ENCODE results near the gene NSUN4.
A peak's percentile ranks its signal among the peaks of the same experiment; 100 is the strongest.

Gene NSUN4

DNA sequence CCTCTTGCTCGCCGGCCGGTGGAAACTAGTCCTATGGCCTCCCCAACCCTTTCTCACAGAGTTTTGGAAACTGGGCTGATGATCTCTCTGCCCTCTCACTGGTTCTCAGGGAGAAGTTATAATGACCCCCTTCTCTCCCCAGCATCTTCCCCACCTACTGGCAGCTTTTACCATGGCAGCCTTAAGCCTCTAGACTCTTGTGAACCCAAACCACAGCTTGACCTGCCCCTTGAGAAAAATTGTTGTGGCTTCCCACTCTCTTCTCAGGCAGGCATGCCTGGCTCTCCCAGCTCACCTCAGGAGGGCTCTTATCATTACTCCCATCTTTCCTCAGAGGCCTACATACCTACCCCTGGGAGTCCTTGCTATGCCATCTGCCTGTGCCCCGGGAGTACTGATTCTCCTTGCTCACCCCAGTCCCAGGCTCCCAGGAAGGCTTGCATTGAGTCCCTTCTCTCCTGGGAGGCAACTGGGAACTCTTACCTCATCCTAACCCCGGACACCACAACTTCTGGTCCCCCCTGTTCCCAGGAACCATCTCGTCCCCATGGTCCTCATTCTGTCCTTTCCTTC, 1.6 kb downstream of the NSUN4 start:
- peaks cover 50% of the 10 kb centered on the region for H3K36me3 ChIP-seq (ENCODE audit: insufficient read depth, low read length)
- TF ChIP-seq, protein P1, sequence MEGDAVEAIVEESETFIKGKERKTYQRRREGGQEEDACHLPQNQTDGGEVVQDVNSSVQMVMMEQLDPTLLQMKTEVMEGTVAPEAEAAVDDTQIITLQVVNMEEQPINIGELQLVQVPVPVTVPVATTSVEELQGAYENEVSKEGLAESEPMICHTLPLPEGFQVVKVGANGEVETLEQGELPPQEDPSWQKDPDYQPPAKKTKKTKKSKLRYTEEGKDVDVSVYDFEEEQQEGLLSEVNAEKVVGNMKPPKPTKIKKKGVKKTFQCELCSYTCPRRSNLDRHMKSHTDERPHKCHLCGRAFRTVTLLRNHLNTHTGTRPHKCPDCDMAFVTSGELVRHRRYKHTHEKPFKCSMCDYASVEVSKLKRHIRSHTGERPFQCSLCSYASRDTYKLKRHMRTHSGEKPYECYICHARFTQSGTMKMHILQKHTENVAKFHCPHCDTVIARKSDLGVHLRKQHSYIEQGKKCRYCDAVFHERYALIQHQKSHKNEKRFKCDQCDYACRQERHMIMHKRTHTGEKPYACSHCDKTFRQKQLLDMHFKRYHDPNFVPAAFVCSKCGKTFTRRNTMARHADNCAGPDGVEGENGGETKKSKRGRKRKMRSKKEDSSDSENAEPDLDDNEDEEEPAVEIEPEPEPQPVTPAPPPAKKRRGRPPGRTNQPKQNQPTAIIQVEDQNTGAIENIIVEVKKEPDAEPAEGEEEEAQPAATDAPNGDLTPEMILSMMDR (IDR thresholded peaks at IDR 0.05; ENCODE audit: borderline replicate concordance, extremely low read depth, low read length, poor library complexity, severe bottlenecking), result peak; percentile 52
- no peak for TF ChIP-seq EZH2 (IDR thresholded peaks at IDR 0.05; ENCODE audit: borderline replicate concordance, low read depth, low read length, severe bottlenecking)
- H3K79me2 ChIP-seq (ENCODE audit: insufficient read depth, low read length), result peaks cover 50% of the 10 kb centered on the region
- no peak for ATAC-seq (ENCODE audit: insufficient read depth, low read depth)
- H3K4me2 ChIP-seq (ENCODE audit: insufficient read depth, low read length), result peak overlapping the region; percentile 99
- H3K9me3 ChIP-seq (ENCODE audit: insufficient read depth, low read length, severe bottlenecking), result no peaks in the 10 kb centered on the region
- H3K9ac ChIP-seq (ENCODE audit: low read depth, low read length), result peak overlapping the region; percentile 93; the same call in 1 of the 2 replicates
- peaks cover 33% of the 10 kb centered on the region for H4K20me1 ChIP-seq (ENCODE audit: insufficient read depth, low read length)
- no peak for DNase-seq
- H3K4me3 ChIP-seq (ENCODE audit: low read depth in 1 of 2, low read length in 2 of 2), result peak overlapping the region in 1 of 2 experiments; percentile 87; a peak in 2 of 4 replicates
- peak overlapping the region; percentile 99; the same call in 1 of the 2 replicates for H3K27ac ChIP-seq (ENCODE audit: low read length)
- H3K4me1 ChIP-seq (ENCODE audit: insufficient read depth, low read length), result peaks cover 42% of the 10 kb centered on the region
- no peak overlapping the region for H2AFZ ChIP-seq (ENCODE audit: low read depth, low read length)
- no peaks in the 10 kb centered on the region for H3K27me3 ChIP-seq (ENCODE audit: insufficient read depth, low read length, poor library complexity)

DNA sequence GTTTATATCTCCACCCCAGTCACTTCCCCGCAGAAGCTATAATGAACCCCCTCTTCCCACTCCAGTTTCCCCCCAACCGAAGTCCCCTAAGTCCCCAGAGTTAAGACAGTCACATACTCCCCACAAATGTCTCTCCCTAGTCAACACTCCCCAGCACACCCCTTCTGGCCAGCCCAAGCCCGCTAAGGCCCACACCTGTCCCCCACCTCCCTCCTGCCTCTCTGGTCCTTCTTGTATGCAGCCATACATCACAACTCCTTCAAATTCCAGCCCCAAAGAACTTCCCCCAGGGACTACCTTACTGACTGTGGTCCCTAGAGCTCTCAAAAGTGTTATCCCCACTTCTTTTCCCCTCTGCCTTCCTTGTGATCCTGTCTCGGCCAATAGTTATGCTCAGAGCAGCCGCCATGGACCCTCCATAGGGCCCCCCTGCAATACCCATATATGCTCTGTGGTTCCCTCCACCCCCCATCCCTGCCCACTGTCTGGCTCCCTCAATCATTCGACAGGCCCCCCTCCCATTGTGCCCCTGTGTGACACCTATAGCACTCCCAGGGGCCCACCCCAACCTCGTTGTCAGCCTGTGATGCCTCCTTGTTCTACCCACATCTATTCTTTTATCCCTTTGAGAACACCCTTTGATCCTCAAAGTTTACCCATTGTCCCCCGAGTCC, 2.2 kb downstream of the NSUN4 start:
- Histone ChIP-seq H3K9me3 (ENCODE audit: insufficient read depth, low read length, severe bottlenecking) (no peaks in the 10 kb centered on the region), H3K4me3 (ENCODE audit: low read depth in 1 of 2, low read length in 2 of 2) (no peak overlapping the region; a peak in 1 of 4 replicates), H3K4me1 (ENCODE audit: insufficient read depth, low read length) (peaks cover 42% of the 10 kb centered on the region), H2AFZ (ENCODE audit: low read depth, low read length) (no peak overlapping the region), H3K27ac (ENCODE audit: low read length) (no peak overlapping the region), H4K20me1 (ENCODE audit: insufficient read depth, low read length) (peaks cover 33% of the 10 kb centered on the region), H3K9ac (ENCODE audit: low read depth, low read length) (peak overlapping the region; percentile 11; the same call in 1 of the 2 replicates), H3K79me2 (ENCODE audit: insufficient read depth, low read length) (peaks cover 50% of the 10 kb centered on the region), H3K27me3 (ENCODE audit: insufficient read depth, low read length, poor library complexity) (no peaks in the 10 kb centered on the region), H3K4me2 (ENCODE audit: insufficient read depth, low read length) (peak overlapping the region; percentile 99), H3K36me3 (ENCODE audit: insufficient read depth, low read length) (peaks cover 56% of the 10 kb centered on the region)
- no peak for ATAC-seq (ENCODE audit: insufficient read depth, low read depth)
- TF ChIP-seq, protein P1 (IDR thresholded peaks at IDR 0.05; ENCODE audit: borderline replicate concordance, extremely low read depth, low read length, poor library complexity, severe bottlenecking), result no peak
- TF ChIP-seq EZH2 (IDR thresholded peaks at IDR 0.05; ENCODE audit: borderline replicate concordance, low read depth, low read length, severe bottlenecking), result no peak
- no peak for DNase-seq

DNA sequence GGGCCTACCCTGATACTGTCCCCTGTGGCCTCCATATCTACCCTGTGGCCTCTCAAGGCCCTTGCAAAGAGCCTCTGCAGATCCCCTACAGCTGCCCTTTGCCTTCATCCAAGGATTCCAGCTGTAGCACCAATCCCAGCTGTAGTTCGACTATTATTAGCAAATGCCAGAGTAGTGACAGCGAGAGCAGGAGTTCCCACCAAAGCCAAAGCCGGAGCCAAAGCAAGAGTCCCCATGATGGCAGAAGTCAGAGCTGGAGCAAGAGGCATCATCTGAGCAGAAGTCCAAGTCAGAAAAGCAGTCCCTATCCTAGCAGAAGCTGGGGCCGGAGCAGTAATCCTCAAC, 2.7 kb downstream of the NSUN4 start:
- Histone ChIP-seq H3K4me1 (ENCODE audit: insufficient read depth, low read length) (peaks cover 42% of the 10 kb centered on the region), H3K27me3 (ENCODE audit: insufficient read depth, low read length, poor library complexity) (no peaks in the 10 kb centered on the region), H4K20me1 (ENCODE audit: insufficient read depth, low read length) (peaks cover 33% of the 10 kb centered on the region), H3K36me3 (ENCODE audit: insufficient read depth, low read length) (peaks cover 61% of the 10 kb centered on the region), H3K79me2 (ENCODE audit: insufficient read depth, low read length) (peaks cover 50% of the 10 kb centered on the region), H3K9me3 (ENCODE audit: insufficient read depth, low read length, severe bottlenecking) (no peaks in the 10 kb centered on the region), H3K4me3 (ENCODE audit: low read depth in 1 of 2, low read length in 2 of 2) (no peak overlapping the region), H3K4me2 (ENCODE audit: insufficient read depth, low read length) (peak overlapping the region; percentile 99; the same call in 1 of the 2 replicates), H2AFZ (ENCODE audit: low read depth, low read length) (no peak overlapping the region), H3K27ac (ENCODE audit: low read length) (no peak overlapping the region), H3K9ac (ENCODE audit: low read depth, low read length) (no peak overlapping the region)
- DNase-seq (no peak), ATAC-seq (ENCODE audit: insufficient read depth, low read depth) (no peak)
- TF ChIP-seq EZH2 (IDR thresholded peaks at IDR 0.05; ENCODE audit: borderline replicate concordance, low read depth, low read length, severe bottlenecking), result no peak
- TF ChIP-seq, protein P1 (IDR thresholded peaks at IDR 0.05; ENCODE audit: borderline replicate concordance, extremely low read depth, low read length, poor library complexity, severe bottlenecking), result no peak

Measured in DND-41 (cell line).